ENCODE results near the gene LPCAT1.

DNA sequence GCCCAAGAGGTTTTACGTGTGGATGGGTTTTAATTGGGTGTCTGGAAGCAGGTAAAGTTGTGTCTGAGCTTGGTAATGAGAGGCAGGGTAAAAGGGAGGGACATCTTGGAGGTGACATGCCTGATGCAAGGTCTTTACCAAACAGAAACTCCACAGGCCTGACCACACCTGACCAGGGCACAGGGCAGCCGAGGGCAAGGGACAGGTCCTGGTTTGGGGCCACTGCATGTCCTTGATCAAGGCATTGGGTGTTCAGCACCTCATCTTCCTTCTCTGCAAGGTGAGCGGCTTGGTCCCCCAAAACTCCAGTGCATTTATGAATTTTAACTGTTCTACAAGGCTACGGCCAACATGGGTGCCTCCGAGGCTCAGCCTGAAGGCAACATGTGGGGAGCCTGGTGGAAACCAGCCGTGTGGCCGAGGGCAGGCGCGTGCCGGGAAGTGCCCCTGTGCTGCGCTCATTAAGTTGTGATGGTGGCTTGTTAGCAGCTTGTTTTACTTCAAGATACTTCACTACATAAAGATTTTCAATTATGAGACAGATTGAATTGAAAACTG lies 30.7 kb upstream of the LPCAT1 start:
- TF ChIP-seq, protein P1, sequence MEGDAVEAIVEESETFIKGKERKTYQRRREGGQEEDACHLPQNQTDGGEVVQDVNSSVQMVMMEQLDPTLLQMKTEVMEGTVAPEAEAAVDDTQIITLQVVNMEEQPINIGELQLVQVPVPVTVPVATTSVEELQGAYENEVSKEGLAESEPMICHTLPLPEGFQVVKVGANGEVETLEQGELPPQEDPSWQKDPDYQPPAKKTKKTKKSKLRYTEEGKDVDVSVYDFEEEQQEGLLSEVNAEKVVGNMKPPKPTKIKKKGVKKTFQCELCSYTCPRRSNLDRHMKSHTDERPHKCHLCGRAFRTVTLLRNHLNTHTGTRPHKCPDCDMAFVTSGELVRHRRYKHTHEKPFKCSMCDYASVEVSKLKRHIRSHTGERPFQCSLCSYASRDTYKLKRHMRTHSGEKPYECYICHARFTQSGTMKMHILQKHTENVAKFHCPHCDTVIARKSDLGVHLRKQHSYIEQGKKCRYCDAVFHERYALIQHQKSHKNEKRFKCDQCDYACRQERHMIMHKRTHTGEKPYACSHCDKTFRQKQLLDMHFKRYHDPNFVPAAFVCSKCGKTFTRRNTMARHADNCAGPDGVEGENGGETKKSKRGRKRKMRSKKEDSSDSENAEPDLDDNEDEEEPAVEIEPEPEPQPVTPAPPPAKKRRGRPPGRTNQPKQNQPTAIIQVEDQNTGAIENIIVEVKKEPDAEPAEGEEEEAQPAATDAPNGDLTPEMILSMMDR (conservative IDR thresholded peaks at IDR 0.05; ENCODE audit: low read depth, low read length), result no peak
- TF ChIP-seq POLR2A (IDR thresholded peaks at IDR 0.05; ENCODE audit: low read depth, low read length) (no peak), RAD21 (IDR thresholded peaks at IDR 0.05; ENCODE audit: low read length) (no peak)

Measured in IMR-90 (cell line).